ENCODE measurements around the gene ATE1.

The ATE1 gene

GRCh38 chr10:121715969-121716368 lies 211.9 kb downstream of the ATE1 start:
- no peak for TF ChIP-seq CTCF (IDR thresholded peaks at IDR 0.05; ENCODE audit: low read depth, low read length)
- H3K4me3 ChIP-seq (ENCODE audit: low read depth, low read length): no peak overlapping the region
- DNase-seq (ENCODE audit: low read depth, low spot score): no peak
- in situ Hi-C loops (cut with HindIII; ENCODE audit: low sequenced_read_pairs): no loop called here

DNA sequence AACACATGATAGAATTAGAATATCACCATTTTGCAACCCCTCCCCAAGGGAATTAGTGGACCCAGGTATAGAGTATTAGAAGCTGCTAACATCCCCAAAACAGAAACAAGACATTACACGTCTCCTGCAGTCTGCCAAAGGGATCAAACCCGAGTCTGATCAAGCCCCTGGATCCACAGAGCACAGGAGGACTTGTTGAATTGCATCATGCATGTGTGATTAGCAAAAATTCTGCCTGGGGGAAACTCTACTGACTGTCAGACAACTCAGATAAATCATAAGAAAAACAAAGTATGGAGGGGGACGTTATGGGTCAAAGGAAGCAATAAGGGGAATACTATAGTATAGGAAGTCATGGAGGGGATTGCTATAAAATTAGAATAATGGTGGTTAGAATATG lies 212.8 kb downstream of the ATE1 start:
- H3K4me3 ChIP-seq (ENCODE audit: low read depth, low read length): no peak overlapping the region
- in situ Hi-C loops (cut with HindIII; ENCODE audit: low sequenced_read_pairs): no loop called here
- no peak for DNase-seq (ENCODE audit: low read depth, low spot score)
- no peak for TF ChIP-seq CTCF (IDR thresholded peaks at IDR 0.05; ENCODE audit: low read depth, low read length)

DNA sequence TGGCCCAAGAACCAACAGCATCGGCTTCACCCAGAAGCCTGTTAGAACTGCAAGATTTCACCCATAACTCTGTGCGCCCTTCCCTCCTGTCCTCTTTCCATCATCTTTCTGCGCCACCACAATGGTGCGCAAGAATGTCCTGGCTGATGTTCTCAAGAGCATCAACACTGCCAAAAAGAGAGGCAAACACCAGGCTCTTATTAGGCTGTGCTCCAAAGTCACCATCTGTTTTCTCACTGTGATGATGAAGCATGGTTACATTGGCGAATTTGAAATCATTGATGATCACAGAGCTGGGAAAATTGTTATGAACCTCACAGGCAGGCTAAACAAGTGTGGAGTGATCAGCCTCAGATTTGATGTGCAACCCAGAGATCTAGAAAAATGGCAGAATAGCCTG lies 214.3 kb downstream of the ATE1 start:
- H3K4me3 ChIP-seq (ENCODE audit: low read depth, low read length): no peak overlapping the region
- in situ Hi-C loops (cut with HindIII; ENCODE audit: low sequenced_read_pairs): no loop called here
- no peak for DNase-seq (ENCODE audit: low read depth, low spot score)
- TF ChIP-seq CTCF (IDR thresholded peaks at IDR 0.05; ENCODE audit: low read depth, low read length): no peak

DNA sequence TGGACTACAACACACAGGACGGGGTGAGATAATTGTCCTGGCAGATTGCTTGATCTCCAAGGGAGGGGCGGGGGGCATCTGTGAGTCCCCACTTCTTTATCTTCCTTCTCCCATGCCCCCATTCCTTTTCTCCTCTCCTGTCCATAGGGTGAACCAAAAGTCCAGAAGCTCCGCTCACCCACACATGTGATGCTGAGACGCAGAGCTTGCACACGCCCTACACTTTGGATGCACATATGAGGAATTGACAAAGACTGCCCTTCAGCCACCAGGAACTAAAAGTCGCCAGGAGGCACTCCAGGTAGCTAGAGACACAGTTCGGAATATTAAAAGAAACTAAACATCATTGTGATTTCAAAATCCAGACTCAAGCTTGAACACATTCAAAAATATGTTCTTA lies 216.9 kb downstream of the ATE1 start:
- DNase-seq (ENCODE audit: low read depth, low spot score): no peak
- in situ Hi-C loops (cut with HindIII; ENCODE audit: low sequenced_read_pairs): no loop called here
- H3K4me3 ChIP-seq (ENCODE audit: low read depth, low read length): no peak overlapping the region
- no peak for TF ChIP-seq CTCF (IDR thresholded peaks at IDR 0.05; ENCODE audit: low read depth, low read length)

GRCh38 chr10:121710207-121710606 lies 217.6 kb downstream of the ATE1 start:
- TF ChIP-seq CTCF (IDR thresholded peaks at IDR 0.05; ENCODE audit: low read depth, low read length): no peak
- no peak for DNase-seq (ENCODE audit: low read depth, low spot score)
- in situ Hi-C loops (cut with HindIII; ENCODE audit: low sequenced_read_pairs): no loop called here
- no peak overlapping the region for H3K4me3 ChIP-seq (ENCODE audit: low read depth, low read length)

GRCh38 chr10:121709675-121710073 lies 218.2 kb downstream of the ATE1 start:
- in situ Hi-C loops (cut with HindIII; ENCODE audit: low sequenced_read_pairs): no loop called here
- peak; percentile 68 for DNase-seq (ENCODE audit: low read depth, low spot score)
- no peak for TF ChIP-seq CTCF (IDR thresholded peaks at IDR 0.05; ENCODE audit: low read depth, low read length)
- no peak overlapping the region for H3K4me3 ChIP-seq (ENCODE audit: low read depth, low read length)

Data from astrocyte of the spinal cord (primary cell).